IPS-NIHi7 (cell line): ENCODE measurements around the gene EPYC.
"Not testable (repeated sequence)": the region's sequence is repeated elsewhere in the genome, so short reads cannot be mapped to it uniquely, and the experiment has no call there.

Experiments
- DNase-seq: peaks from one replicate; pipeline ENCODE4 v3.0.0; 2012; ENCODE audit warnings: mixed read lengths; ENCODE audit errors: extremely low spot score

EPYC gene

GRCh38 chr12:90991952-90992465, 12.8 kb downstream of the EPYC start:
- DNase-seq: no peak

GRCh38 chr12:90990611-90991010, 14.2 kb downstream of the EPYC start:
- no peak for DNase-seq

GRCh38 chr12:90989686-90990111, 15.1 kb downstream of the EPYC start:
- DNase-seq: no peak

GRCh38 chr12:90987520-90987919, 17.3 kb downstream of the EPYC start:
- DNase-seq: no peak

- no peak for DNase-seq
Observed at GRCh38 chr12:90987101-90987500, 17.7 kb downstream of the EPYC start.

- DNase-seq: not testable (repeated sequence)
Observed at GRCh38 chr12:90985331-90985730, 19.4 kb downstream of the EPYC start.

GRCh38 chr12:90984114-90984513, 20.7 kb downstream of the EPYC start:
- DNase-seq: no peak

GRCh38 chr12:90982170-90982569, 22.6 kb downstream of the EPYC start:
- DNase-seq: no peak

GRCh38 chr12:90979951-90980350, 24.8 kb downstream of the EPYC start:
- DNase-seq: no peak

GRCh38 chr12:90979019-90979418, 25.8 kb downstream of the EPYC start:
- no peak for DNase-seq

- peak; percentile 39 for DNase-seq
Observed at GRCh38 chr12:90978117-90978770, 26.5 kb downstream of the EPYC start.

- no peak for DNase-seq
Observed at GRCh38 chr12:90977224-90977623, 27.5 kb downstream of the EPYC start.

GRCh38 chr12:90974286-90974685, 30.5 kb downstream of the EPYC start:
- DNase-seq: no peak

- DNase-seq: no peak
Observed at GRCh38 chr12:90972226-90972625, 32.5 kb downstream of the EPYC start.

- DNase-seq: no peak
Observed at GRCh38 chr12:90970911-90971310, 33.9 kb downstream of the EPYC start.

GRCh38 chr12:90970471-90970870, 34.3 kb downstream of the EPYC start:
- no peak for DNase-seq

GRCh38 chr12:90969851-90970250, 34.9 kb downstream of the EPYC start:
- no peak for DNase-seq

- DNase-seq: no peak
Observed at GRCh38 chr12:90969346-90969745, 35.4 kb downstream of the EPYC start.

- DNase-seq: no peak
Observed at GRCh38 chr12:90965204-90965603, 39.6 kb downstream of the EPYC start.

- no peak for DNase-seq
Observed at GRCh38 chr12:90964616-90965015, 40.2 kb downstream of the EPYC start.

- no peak for DNase-seq
Observed at GRCh38 chr12:90963946-90964345, 40.8 kb downstream of the EPYC start.

GRCh38 chr12:90961154-90961553, 43.6 kb downstream of the EPYC start:
- no peak for DNase-seq

- peak; percentile 30 for DNase-seq
Observed at GRCh38 chr12:90959538-90960139, 45.1 kb downstream of the EPYC start.

GRCh38 chr12:90959032-90959431, 45.7 kb downstream of the EPYC start:
- DNase-seq: no peak
